ENCODE data around the gene GPR183. TPM values are rescaled to one million over a fixed set of nuclear protein-coding genes. Genes with fewer than 3 reads are reported as not detected.
"Not testable (repeated sequence)": the region's sequence is repeated elsewhere in the genome, so short reads cannot be mapped to it uniquely, and the experiment has no call there.

Gene GPR183
- total RNA-seq, 1 experiment from 2014 or later: 0.30 TPM

DNA sequence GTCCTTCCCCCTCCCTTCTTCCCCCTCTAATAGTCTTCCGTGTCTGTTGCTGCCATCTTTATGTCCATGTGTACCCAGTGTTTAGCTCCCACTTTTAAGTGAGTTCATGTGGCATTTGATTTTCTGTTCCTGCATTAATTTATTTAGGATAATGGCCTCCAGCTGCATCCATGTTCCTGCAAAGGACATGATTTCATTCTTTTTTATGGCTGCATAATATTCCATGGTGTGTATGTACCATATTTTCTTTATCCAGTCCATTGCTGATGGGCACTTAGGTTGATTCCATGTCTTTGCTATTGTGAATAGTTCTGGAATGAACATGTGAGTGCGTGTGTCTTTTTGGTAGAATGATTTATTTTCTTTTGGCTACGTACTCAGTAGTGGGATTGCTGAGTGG is 58.0 kb downstream of the GPR183 start:
- DNase-seq (ENCODE audit: low read depth, low spot score): not testable (repeated sequence)

DNA sequence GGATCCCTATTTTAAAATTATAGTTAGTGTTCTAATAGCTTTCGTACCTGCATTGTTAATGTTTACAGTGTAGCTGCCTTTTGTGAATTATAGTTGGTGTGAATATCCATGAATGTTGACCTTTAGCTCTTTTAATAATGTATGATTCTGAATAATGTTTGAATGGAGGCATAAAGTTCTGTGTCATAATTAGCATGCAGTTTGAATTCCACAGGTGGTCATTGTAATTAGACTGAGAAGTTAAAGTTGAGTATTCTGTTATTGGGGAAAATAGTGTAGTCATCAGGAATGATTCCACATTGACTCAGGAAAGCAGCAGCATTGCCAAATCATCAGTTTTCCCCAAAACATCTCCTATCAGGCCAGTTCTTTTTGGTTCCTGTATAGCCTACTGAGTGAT is 61.1 kb downstream of the GPR183 start:
- ChIA-PET CTCF (no interaction called here), RAD21 (ENCODE audit: low non-redundant PET in 1 of 2, low total read pairs in 2 of 2, uncharacterized antibody in 2 of 2, unreplicated experiment in 2 of 2) (no interaction called here), POLR2A (no interaction called here)
- no peak overlapping the region for H3K4me2 ChIP-seq (ENCODE audit: low read length)
- H3K79me2 ChIP-seq (ENCODE audit: insufficient read depth, low read length): peaks cover 17% of the 10 kb centered on the region
- no peaks in the 10 kb centered on the region; the same call in 1 of the 2 replicates for H4K20me1 ChIP-seq (ENCODE audit: insufficient read depth)
- H3K9me3 ChIP-seq (ENCODE audit: control insufficient read depth in 1 of 2, insufficient read depth in 1 of 2, low read depth in 1 of 2, low read length in 2 of 2): no peaks in the 10 kb centered on the region
- no peak overlapping the region for H3K4me3 ChIP-seq (replicated peaks in 1 of 2; ENCODE audit: low read depth in 1 of 2, low read length in 2 of 2)
- H3K9ac ChIP-seq (ENCODE audit: low read length): no peak overlapping the region
- no peak overlapping the region for H3K27ac ChIP-seq (ENCODE audit: low read depth, low read length)
- no peak overlapping the region for H2AFZ ChIP-seq (ENCODE audit: low read depth, low read length, poor library complexity, severe bottlenecking)
- DNase-seq (ENCODE audit: low read depth, low spot score) (no peak), ATAC-seq (no peak)
- H3K36me3 ChIP-seq (ENCODE audit: control insufficient read depth in 1 of 2, insufficient read depth in 2 of 2, low read length in 2 of 2): peaks cover 2 to 8% of the 10 kb centered on the region in 2 experiments; a peak in 1 of 4 replicates
- no peaks in the 10 kb centered on the region for H3K9me2 ChIP-seq (ENCODE audit: insufficient read depth)
- intact Hi-C loops (cut with micrococcal nuclease): no loop called here
- no peaks in the 10 kb centered on the region for H3K27me3 ChIP-seq (ENCODE audit: insufficient read depth, low read length)
- TSS peak; percentile 16 for BruUV-seq (replicated peaks)
- H3K4me1 ChIP-seq (ENCODE audit: control insufficient read depth in 1 of 2, insufficient read depth in 2 of 2, low read length in 2 of 2): no peaks in the 10 kb centered on the region
- TF ChIP-seq POLR2A (IDR thresholded peaks at IDR 0.05; ENCODE audit: borderline replicate concordance, extremely low read depth, insufficient read depth, insufficient read length) (no peak), CBX3 (IDR thresholded peaks at IDR 0.05; ENCODE audit: low read depth) (no peak), TCF7L2 (IDR thresholded peaks at IDR 0.05; ENCODE audit: borderline replicate concordance, extremely low read depth, insufficient read depth, insufficient read length) (no peak), ELF1 (IDR thresholded peaks at IDR 0.05; ENCODE audit: borderline replicate concordance, low read depth) (no peak), RAD21 (IDR thresholded peaks at IDR 0.05; ENCODE audit: low read depth) (no peak), JUND (IDR thresholded peaks at IDR 0.05) (no peak), SP1 (IDR thresholded peaks at IDR 0.05; ENCODE audit: low read depth) (no peak), EZH2phosphoT487 (IDR thresholded peaks at IDR 0.05; ENCODE audit: borderline replicate concordance) (no peak), FOSL1 (IDR thresholded peaks at IDR 0.05; ENCODE audit: low read depth) (no peak)
- TF ChIP-seq, protein P1, sequence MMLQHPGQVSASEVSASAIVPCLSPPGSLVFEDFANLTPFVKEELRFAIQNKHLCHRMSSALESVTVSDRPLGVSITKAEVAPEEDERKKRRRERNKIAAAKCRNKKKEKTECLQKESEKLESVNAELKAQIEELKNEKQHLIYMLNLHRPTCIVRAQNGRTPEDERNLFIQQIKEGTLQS (IDR thresholded peaks at IDR 0.05): no peak
- TF ChIP-seq, protein P2, sequence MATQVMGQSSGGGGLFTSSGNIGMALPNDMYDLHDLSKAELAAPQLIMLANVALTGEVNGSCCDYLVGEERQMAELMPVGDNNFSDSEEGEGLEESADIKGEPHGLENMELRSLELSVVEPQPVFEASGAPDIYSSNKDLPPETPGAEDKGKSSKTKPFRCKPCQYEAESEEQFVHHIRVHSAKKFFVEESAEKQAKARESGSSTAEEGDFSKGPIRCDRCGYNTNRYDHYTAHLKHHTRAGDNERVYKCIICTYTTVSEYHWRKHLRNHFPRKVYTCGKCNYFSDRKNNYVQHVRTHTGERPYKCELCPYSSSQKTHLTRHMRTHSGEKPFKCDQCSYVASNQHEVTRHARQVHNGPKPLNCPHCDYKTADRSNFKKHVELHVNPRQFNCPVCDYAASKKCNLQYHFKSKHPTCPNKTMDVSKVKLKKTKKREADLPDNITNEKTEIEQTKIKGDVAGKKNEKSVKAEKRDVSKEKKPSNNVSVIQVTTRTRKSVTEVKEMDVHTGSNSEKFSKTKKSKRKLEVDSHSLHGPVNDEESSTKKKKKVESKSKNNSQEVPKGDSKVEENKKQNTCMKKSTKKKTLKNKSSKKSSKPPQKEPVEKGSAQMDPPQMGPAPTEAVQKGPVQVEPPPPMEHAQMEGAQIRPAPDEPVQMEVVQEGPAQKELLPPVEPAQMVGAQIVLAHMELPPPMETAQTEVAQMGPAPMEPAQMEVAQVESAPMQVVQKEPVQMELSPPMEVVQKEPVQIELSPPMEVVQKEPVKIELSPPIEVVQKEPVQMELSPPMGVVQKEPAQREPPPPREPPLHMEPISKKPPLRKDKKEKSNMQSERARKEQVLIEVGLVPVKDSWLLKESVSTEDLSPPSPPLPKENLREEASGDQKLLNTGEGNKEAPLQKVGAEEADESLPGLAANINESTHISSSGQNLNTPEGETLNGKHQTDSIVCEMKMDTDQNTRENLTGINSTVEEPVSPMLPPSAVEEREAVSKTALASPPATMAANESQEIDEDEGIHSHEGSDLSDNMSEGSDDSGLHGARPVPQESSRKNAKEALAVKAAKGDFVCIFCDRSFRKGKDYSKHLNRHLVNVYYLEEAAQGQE (IDR thresholded peaks at IDR 0.05; ENCODE audit: low read depth): no peak
- TF ChIP-seq, protein P3, sequence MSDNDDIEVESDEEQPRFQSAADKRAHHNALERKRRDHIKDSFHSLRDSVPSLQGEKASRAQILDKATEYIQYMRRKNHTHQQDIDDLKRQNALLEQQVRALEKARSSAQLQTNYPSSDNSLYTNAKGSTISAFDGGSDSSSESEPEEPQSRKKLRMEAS (IDR thresholded peaks at IDR 0.05): no peak
- TF ChIP-seq, protein P4, sequence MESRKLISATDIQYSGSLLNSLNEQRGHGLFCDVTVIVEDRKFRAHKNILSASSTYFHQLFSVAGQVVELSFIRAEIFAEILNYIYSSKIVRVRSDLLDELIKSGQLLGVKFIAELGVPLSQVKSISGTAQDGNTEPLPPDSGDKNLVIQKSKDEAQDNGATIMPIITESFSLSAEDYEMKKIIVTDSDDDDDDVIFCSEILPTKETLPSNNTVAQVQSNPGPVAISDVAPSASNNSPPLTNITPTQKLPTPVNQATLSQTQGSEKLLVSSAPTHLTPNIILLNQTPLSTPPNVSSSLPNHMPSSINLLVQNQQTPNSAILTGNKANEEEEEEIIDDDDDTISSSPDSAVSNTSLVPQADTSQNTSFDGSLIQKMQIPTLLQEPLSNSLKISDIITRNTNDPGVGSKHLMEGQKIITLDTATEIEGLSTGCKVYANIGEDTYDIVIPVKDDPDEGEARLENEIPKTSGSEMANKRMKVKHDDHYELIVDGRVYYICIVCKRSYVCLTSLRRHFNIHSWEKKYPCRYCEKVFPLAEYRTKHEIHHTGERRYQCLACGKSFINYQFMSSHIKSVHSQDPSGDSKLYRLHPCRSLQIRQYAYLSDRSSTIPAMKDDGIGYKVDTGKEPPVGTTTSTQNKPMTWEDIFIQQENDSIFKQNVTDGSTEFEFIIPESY (IDR thresholded peaks at IDR 0.05; ENCODE audit: extremely low read depth, insufficient replicate concordance, low read length): no peak

More for the DNA sequence above, 58.0 kb downstream of the GPR183 start:
- H3K27me3 ChIP-seq (ENCODE audit: insufficient read depth, low read length); CTCF ChIA-PET; H3K9ac ChIP-seq (ENCODE audit: low read length); H3K9me3 ChIP-seq (ENCODE audit: control insufficient read depth in 1 of 2, insufficient read depth in 1 of 2, low read depth in 1 of 2, low read length in 2 of 2); H3K36me3 ChIP-seq (ENCODE audit: control insufficient read depth in 1 of 2, insufficient read depth in 2 of 2, low read length in 2 of 2); H3K27ac ChIP-seq (ENCODE audit: low read depth, low read length); H3K9me2 ChIP-seq (ENCODE audit: insufficient read depth); H4K20me1 ChIP-seq (ENCODE audit: insufficient read depth); H3K4me1 ChIP-seq (ENCODE audit: control insufficient read depth in 1 of 2, insufficient read depth in 2 of 2, low read length in 2 of 2); H2AFZ ChIP-seq (ENCODE audit: low read depth, low read length, poor library complexity, severe bottlenecking); POLR2A ChIA-PET; H3K4me3 ChIP-seq (replicated peaks in 1 of 2; ENCODE audit: low read depth in 1 of 2, low read length in 2 of 2); intact Hi-C loops (cut with micrococcal nuclease); ATAC-seq; RAD21 ChIA-PET (ENCODE audit: low non-redundant PET in 1 of 2, low total read pairs in 2 of 2, uncharacterized antibody in 2 of 2, unreplicated experiment in 2 of 2); BruUV-seq (replicated peaks); H3K4me2 ChIP-seq (ENCODE audit: low read length): not testable (repeated sequence)
- H3K79me2 ChIP-seq (ENCODE audit: insufficient read depth, low read length): peaks cover 18% of the 10 kb centered on the region; the same call in 1 of the 2 replicates

Measured in HCT116 (cell line).